Activated naive CD8-positive, alpha-beta T cell (primary cell): ENCODE results near the gene HSD3B7.

Experiments
- H3K27ac Mint-ChIP-seq: one replicate; pipeline ENCODE4 v1.8.0; 2021; ENCODE audit warnings: mixed read lengths
- H3K27me3 Mint-ChIP-seq: one replicate; pipeline ENCODE4 v1.8.0; 2021; ENCODE audit warnings: mixed read lengths
- H3K36me3 Mint-ChIP-seq: one replicate; pipeline ENCODE4 v1.8.0; 2021; ENCODE audit warnings: mixed read lengths
- H3K4me1 Mint-ChIP-seq: one replicate; pipeline ENCODE4 v1.8.0; 2021; ENCODE audit warnings: low read depth, mixed read lengths
- H3K4me3 Mint-ChIP-seq: one replicate; pipeline ENCODE4 v1.8.0; 2021; ENCODE audit warnings: mild to moderate bottlenecking, mixed read lengths
- H3K9me3 Mint-ChIP-seq: one replicate; pipeline ENCODE4 v1.8.0; 2021; ENCODE audit warnings: low read depth, mixed read lengths

The HSD3B7 gene

DNA sequence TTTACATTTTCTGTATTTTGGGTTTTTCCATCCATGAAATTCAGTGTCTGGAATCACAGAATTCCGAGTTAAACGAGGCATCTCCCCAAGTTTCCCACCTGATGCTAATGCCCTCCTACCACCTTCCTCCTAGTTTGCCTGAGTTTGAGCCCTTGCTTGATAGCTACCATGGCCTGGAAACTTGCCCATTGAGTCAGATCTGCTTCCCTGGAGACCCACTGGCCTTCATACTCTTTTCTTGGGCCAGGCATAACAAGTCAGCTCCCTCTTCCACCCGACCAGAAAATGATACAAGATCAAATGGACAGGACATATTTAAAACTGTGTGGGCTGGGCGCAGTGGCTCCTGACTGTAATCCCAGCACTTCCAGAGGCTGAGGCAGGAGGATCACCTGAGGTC lies 17.2 kb upstream of the HSD3B7 start:
- no peak overlapping the region for H3K27ac Mint-ChIP-seq
- H3K4me3 Mint-ChIP-seq: no peak overlapping the region
- H3K4me1 Mint-ChIP-seq: no peaks in the 10 kb centered on the region
- peaks cover 8% of the 10 kb centered on the region for H3K36me3 Mint-ChIP-seq
- no peaks in the 10 kb centered on the region for H3K9me3 Mint-ChIP-seq
- no peaks in the 10 kb centered on the region for H3K27me3 Mint-ChIP-seq

GRCh38 chr16:30969246-30969842 lies 15.7 kb upstream of the HSD3B7 start:
- H3K27ac Mint-ChIP-seq: no peak overlapping the region
- peaks cover 5% of the 10 kb centered on the region for H3K4me1 Mint-ChIP-seq
- H3K9me3 Mint-ChIP-seq: no peaks in the 10 kb centered on the region
- no peak overlapping the region for H3K4me3 Mint-ChIP-seq
- H3K36me3 Mint-ChIP-seq: peaks cover 11% of the 10 kb centered on the region
- no peaks in the 10 kb centered on the region for H3K27me3 Mint-ChIP-seq

DNA sequence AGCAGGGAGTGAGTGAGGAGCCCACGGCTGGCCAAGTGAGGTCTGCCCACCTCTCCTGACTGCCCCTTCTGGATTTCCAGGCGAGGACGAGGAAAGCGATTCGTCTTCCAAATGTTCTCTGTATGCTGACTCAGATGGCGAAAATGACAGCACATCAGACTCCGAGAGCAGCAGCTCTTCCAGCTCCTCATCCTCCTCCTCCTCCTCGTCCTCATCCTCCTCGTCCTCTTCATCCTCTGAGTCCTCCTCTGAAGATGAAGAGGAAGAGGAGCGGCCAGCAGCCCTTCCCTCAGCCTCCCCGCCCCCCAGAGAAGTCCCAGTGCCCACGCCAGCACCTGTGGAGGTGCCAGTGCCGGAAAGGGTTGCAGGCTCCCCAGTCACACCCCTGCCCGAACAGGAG lies 13.7 kb upstream of the HSD3B7 start:
- Mint-ChIP-seq H3K36me3 (peaks cover 12% of the 10 kb centered on the region), H3K27ac (no peak overlapping the region), H3K9me3 (no peaks in the 10 kb centered on the region), H3K27me3 (no peaks in the 10 kb centered on the region), H3K4me3 (no peak overlapping the region), H3K4me1 (peaks cover 7% of the 10 kb centered on the region)

DNA sequence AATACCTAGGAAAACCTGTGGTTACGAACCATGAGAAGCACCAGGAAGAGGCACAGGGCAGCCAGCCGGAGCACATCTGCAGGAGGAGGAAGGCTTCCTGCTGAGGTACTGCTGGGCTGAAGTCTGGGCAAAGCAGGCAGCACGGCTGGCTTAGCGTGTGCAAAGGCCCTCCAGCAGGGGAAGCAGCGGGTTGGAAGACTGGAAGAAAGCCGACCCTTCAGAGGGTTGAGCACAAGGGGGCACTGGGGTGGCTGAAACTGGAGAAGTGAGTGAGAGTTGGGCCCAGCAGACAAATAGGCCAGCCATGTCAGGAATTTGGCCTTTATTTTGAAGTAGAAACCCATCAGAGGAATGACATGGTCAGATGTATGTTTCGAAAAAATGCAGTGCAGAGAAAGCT lies 12.1 kb upstream of the HSD3B7 start:
- Mint-ChIP-seq H3K36me3 (peaks cover 12% of the 10 kb centered on the region), H3K27ac (no peak overlapping the region), H3K9me3 (no peaks in the 10 kb centered on the region), H3K27me3 (no peaks in the 10 kb centered on the region), H3K4me3 (no peak overlapping the region), H3K4me1 (peaks cover 7% of the 10 kb centered on the region)

GRCh38 chr16:30974348-30974747 lies 10.7 kb upstream of the HSD3B7 start:
- Mint-ChIP-seq H3K27ac (no peak overlapping the region), H3K27me3 (no peaks in the 10 kb centered on the region), H3K9me3 (no peaks in the 10 kb centered on the region), H3K4me3 (no peak overlapping the region), H3K36me3 (peaks cover 12% of the 10 kb centered on the region), H3K4me1 (peaks cover 7% of the 10 kb centered on the region)

DNA sequence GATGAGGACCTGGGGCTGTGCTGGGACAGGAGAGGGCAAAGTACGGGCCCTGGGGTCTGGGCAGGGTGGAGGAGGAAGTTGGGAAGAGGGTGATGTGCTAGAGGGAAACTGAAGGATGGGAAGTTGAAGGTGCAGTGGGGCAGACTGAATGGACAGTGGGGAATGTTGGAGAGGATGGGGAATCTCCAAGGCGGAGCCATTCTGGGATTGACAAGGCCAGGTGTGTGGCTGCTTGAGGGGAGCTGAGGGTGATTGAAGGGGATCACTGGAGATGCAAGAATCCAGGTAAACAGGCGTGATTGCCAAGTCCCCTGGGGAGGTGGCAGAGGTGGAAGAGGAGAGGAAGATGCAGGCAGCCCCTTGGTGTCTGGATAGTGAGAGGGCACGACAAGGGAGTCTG lies 8.5 kb upstream of the HSD3B7 start:
- H3K4me3 Mint-ChIP-seq: no peak overlapping the region
- H3K27me3 Mint-ChIP-seq: no peaks in the 10 kb centered on the region
- peaks cover 10% of the 10 kb centered on the region for H3K36me3 Mint-ChIP-seq
- H3K4me1 Mint-ChIP-seq: peaks cover 7% of the 10 kb centered on the region
- H3K27ac Mint-ChIP-seq: no peak overlapping the region
- H3K9me3 Mint-ChIP-seq: no peaks in the 10 kb centered on the region

DNA sequence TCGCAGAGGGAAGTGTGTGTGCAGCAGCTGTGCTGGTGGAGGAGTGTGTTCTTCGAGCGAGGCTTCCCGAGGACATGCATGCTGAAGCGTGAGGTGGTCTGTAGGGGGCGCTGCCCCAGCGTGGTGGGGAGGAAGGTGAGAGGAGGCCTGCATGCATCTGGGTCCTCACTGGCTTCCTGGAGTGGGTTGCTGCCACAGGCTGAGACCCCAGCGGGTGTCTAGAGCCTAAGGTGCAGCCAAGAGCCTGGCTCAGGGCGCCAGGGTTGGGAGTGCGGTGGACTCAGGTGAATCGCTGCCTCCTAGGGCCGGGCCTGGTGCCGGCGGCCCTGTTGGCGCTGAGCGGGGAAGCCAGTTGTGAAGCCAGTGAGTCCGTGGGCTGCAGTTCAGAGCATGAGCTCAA lies 7.5 kb upstream of the HSD3B7 start:
- no peaks in the 10 kb centered on the region for H3K27me3 Mint-ChIP-seq
- peaks cover 7% of the 10 kb centered on the region for H3K36me3 Mint-ChIP-seq
- H3K9me3 Mint-ChIP-seq: no peaks in the 10 kb centered on the region
- no peak overlapping the region for H3K27ac Mint-ChIP-seq
- H3K4me3 Mint-ChIP-seq: no peak overlapping the region
- peaks cover 7% of the 10 kb centered on the region for H3K4me1 Mint-ChIP-seq

- H3K4me3 Mint-ChIP-seq: no peak overlapping the region
- H3K27ac Mint-ChIP-seq: no peak overlapping the region
- H3K9me3 Mint-ChIP-seq: no peaks in the 10 kb centered on the region
- H3K27me3 Mint-ChIP-seq: no peaks in the 10 kb centered on the region
- peaks cover 2% of the 10 kb centered on the region for H3K4me1 Mint-ChIP-seq
- peaks cover under 1% of the 10 kb centered on the region for H3K36me3 Mint-ChIP-seq
These were observed 5.6 kb upstream of the HSD3B7 start for GRCh38 chr16:30979170-30980022.

DNA sequence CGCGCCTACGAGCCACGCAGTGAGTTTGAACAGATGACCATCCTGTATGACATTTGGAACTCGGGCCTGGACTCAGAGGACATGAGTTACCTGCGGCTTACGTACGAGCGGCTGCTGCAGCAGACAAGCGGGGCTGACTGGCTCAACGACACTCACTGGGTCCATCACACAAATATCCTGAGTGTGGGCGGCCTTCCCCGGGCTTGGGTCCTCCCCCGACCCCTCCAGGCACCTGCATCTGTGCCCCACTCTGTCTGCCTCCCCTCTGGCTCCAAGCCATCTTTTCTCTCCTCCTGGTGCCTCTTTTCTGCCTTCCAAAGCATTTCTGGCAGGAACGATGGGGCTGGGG lies 5.0 kb upstream of the HSD3B7 start:
- no peaks in the 10 kb centered on the region for H3K9me3 Mint-ChIP-seq
- H3K4me3 Mint-ChIP-seq: no peak overlapping the region
- H3K4me1 Mint-ChIP-seq: peaks cover 2% of the 10 kb centered on the region
- no peak overlapping the region for H3K27ac Mint-ChIP-seq
- no peaks in the 10 kb centered on the region for H3K36me3 Mint-ChIP-seq
- no peaks in the 10 kb centered on the region for H3K27me3 Mint-ChIP-seq

DNA sequence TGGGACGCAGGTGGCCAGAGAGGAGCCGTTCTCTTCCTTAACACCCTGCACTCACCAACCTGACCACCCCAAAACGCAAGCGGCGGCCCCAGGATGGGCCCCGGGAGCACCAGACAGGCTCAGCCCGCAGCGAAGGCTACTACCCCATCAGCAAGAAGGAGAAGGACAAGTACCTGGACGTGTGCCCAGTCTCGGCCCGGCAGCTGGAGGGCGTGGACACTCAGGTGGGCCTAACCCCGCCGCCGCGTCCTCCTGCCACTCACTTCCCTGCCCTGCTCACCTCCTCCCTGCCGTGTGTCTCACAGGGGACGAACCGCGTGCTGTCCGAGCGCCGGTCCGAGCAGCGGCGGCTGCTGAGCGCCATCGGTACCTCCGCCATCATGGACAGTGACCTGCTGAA lies 4.6 kb upstream of the HSD3B7 start:
- Mint-ChIP-seq H3K36me3 (no peaks in the 10 kb centered on the region), H3K27ac (no peak overlapping the region), H3K9me3 (no peaks in the 10 kb centered on the region), H3K4me1 (peaks cover 2% of the 10 kb centered on the region), H3K27me3 (no peaks in the 10 kb centered on the region), H3K4me3 (no peak overlapping the region)

- peaks cover 2% of the 10 kb centered on the region for H3K4me1 Mint-ChIP-seq
- H3K27me3 Mint-ChIP-seq: no peaks in the 10 kb centered on the region
- no peaks in the 10 kb centered on the region for H3K9me3 Mint-ChIP-seq
- H3K4me3 Mint-ChIP-seq: no peak overlapping the region
- no peak overlapping the region for H3K27ac Mint-ChIP-seq
- no peaks in the 10 kb centered on the region for H3K36me3 Mint-ChIP-seq
These were observed 4.0 kb upstream of the HSD3B7 start for GRCh38 chr16:30980959-30981358.

DNA sequence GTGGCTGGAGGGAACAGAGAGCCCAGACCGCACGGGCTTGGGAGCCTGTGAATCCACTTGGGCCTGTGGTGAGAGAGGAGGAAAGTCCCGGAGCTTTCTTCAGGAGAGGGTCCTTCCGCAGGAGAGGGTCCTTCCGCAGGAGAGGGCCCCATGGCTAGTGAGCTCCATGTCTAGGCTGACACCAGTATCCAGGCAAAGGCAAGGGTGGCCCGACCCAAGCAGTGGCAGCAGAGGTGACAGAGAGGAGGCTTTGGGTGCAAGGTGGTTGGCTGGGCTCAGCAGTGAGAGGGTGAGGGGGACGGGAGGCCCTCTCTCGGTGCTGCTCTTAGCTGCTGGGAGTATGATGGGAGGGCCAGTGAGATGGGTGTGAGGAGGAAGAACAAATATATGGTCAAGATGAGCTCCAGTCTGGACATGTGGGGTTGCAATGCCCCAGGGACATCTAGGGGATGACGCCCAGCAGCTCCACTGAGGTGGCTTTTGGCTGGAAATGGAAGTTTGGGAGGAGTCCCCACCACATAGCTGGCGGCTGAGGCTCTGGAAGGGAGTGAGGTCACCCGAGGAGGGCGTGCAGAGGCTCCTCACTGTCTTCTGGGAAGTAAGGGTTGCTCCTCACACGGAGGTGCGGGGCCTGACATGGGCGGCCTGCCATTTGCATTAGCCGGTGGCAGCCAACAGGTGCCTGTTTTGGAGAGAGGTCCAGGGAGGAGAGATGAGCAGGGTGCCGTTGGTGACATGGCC lies 2.3 kb upstream of the HSD3B7 start:
- H3K4me3 Mint-ChIP-seq: no peak overlapping the region
- H3K27ac Mint-ChIP-seq: no peak overlapping the region
- no peaks in the 10 kb centered on the region for H3K27me3 Mint-ChIP-seq
- H3K9me3 Mint-ChIP-seq: no peaks in the 10 kb centered on the region
- H3K36me3 Mint-ChIP-seq: no peaks in the 10 kb centered on the region
- peaks cover 2% of the 10 kb centered on the region for H3K4me1 Mint-ChIP-seq

- Mint-ChIP-seq H3K4me1 (peaks cover 2% of the 10 kb centered on the region), H3K27ac (no peak overlapping the region), H3K27me3 (no peaks in the 10 kb centered on the region), H3K9me3 (no peaks in the 10 kb centered on the region), H3K4me3 (no peak overlapping the region), H3K36me3 (no peaks in the 10 kb centered on the region)
These were observed 1.6 kb upstream of the HSD3B7 start for GRCh38 chr16:30983289-30983889.

GRCh38 chr16:30983898-30984610 lies 953 bp upstream of the HSD3B7 start:
- Mint-ChIP-seq H3K9me3 (no peaks in the 10 kb centered on the region), H3K4me3 (no peak overlapping the region), H3K4me1 (peaks cover 2% of the 10 kb centered on the region), H3K27me3 (no peaks in the 10 kb centered on the region), H3K36me3 (no peaks in the 10 kb centered on the region), H3K27ac (no peak overlapping the region)
